Activated CD8-positive, alpha-beta T cell treated with anti-CD3 and anti-CD28 coated beads for 36 hours (primary cell): ENCODE measurements around the gene CBLL1. TPM values are rescaled to one million over a fixed set of nuclear protein-coding genes. Genes with fewer than 3 reads are reported as not detected.

ENCODE experiments used
- ATAC-seq: fragments of 200-7000 bp; cut with Tn5 transposase; one replicate; pipeline ENCODE4 v1.10.0; 2021; ENCODE audit warnings: mild to moderate bottlenecking, moderate library complexity
- CTCF ChIA-PET: fragments of 350-600 bp; sonication (Branson Sonifier 250); formaldehyde crosslinking; loops from one replicate; lab custom pipeline; 2021; ENCODE audit warnings: antibody characterized with exemption; lab: Charles Lee
- POLR2A ChIA-PET: fragments of 350-600 bp; sonication (Branson Sonifier 250); formaldehyde crosslinking; loops from one replicate; lab custom pipeline; 2021; ENCODE audit warnings: antibody characterized with exemption; lab: Charles Lee
- DNase-seq: peaks from one replicate; pipeline ENCODE4 v3.0.0-alpha.2; 2020
- H3K27ac Mint-ChIP-seq: one replicate; pipeline ENCODE4 v1.8.0; 2021; ENCODE audit warnings: mild to moderate bottlenecking, mixed read lengths
- H3K27me3 Mint-ChIP-seq: one replicate; pipeline ENCODE4 v1.8.0; 2021; ENCODE audit warnings: mixed read lengths
- H3K36me3 Mint-ChIP-seq: one replicate; pipeline ENCODE4 v1.8.0; 2021; ENCODE audit warnings: low read depth, mixed read lengths
- H3K4me1 Mint-ChIP-seq: one replicate; pipeline ENCODE4 v1.8.0; 2021; ENCODE audit warnings: low read depth, mixed read lengths
- H3K4me3 Mint-ChIP-seq: one replicate; pipeline ENCODE4 v1.8.0; 2021; ENCODE audit warnings: mild to moderate bottlenecking, moderate library complexity, mixed read lengths
- H3K9me3 Mint-ChIP-seq: one replicate; pipeline ENCODE4 v1.8.0; 2021; ENCODE audit warnings: mixed read lengths
- CTCF ChIP-seq: fragments of 200-600 bp; IDR thresholded peaks from one replicate; pipeline ENCODE4 v1.8.0; 2022; ENCODE audit warnings: antibody characterized with exemption, mild to moderate bottlenecking
- intact Hi-C: fragments of 100-400 bp; cut with micrococcal nuclease; formaldehyde crosslinking; loops from one replicate; pipeline ENCODE4 v1.10.0; 2022
- total RNA-seq, 2 experiments: library from RNA; stranded (reverse); gene quantifications; one replicate each; pipeline ENCODE4 v1.2.3, GENCODE V29; 2021

The CBLL1 gene
- total RNA-seq, 2 experiments from 2014 or later: 31.7 to 38.2 TPM

GRCh38 chr7:107773027-107773426 lies 29.1 kb downstream of the CBLL1 start:
- Mint-ChIP-seq H3K4me1 (peaks cover 8% of the 10 kb centered on the region), H3K9me3 (no peaks in the 10 kb centered on the region), H3K36me3 (no peaks in the 10 kb centered on the region), H3K27ac (no peak overlapping the region), H3K27me3 (no peaks in the 10 kb centered on the region), H3K4me3 (no peak overlapping the region)
- ChIA-PET POLR2A (interaction anchor here (1.8 kb wide), 1 partner anchor 29 kb away, joined by 6 read pairs; the partner anchor contains the start of gene CBLL1), CTCF (interaction anchor here (1.2 to 1.7 kb wide), 2 partner anchors 17 to 102 kb away, joined by 4 to 7 read pairs; no protein-coding TSS in a partner anchor)
- ATAC-seq (no peak), DNase-seq (no peak)
- TF ChIP-seq CTCF: no peak
- intact Hi-C loops: no loop called here

- intact Hi-C loops: no loop called here
- Mint-ChIP-seq H3K27ac (no peak overlapping the region), H3K27me3 (no peaks in the 10 kb centered on the region), H3K9me3 (no peaks in the 10 kb centered on the region), H3K4me3 (no peak overlapping the region), H3K4me1 (peaks cover 3% of the 10 kb centered on the region), H3K36me3 (no peaks in the 10 kb centered on the region)
- ChIA-PET POLR2A (no interaction called here), CTCF (no interaction called here)
- DNase-seq: no peak
- no peak for ATAC-seq
- TF ChIP-seq CTCF: no peak
Measured at GRCh38 chr7:107777702-107778101, 33.8 kb downstream of the CBLL1 start.

- Mint-ChIP-seq H3K4me3 (no peak overlapping the region), H3K27me3 (no peaks in the 10 kb centered on the region), H3K4me1 (peaks cover under 1% of the 10 kb centered on the region), H3K27ac (no peak overlapping the region), H3K9me3 (no peaks in the 10 kb centered on the region), H3K36me3 (no peaks in the 10 kb centered on the region)
- POLR2A ChIA-PET: no interaction called here
- TF ChIP-seq CTCF: no peak
- ATAC-seq (no peak), DNase-seq (no peak)
- CTCF ChIA-PET: interaction anchor here (0.6 kb wide), 1 partner anchor 202 kb away, joined by 3 read pairs; no protein-coding TSS in a partner anchor
- intact Hi-C loops: no loop called here
Measured at GRCh38 chr7:107778283-107778682, 34.3 kb downstream of the CBLL1 start.

- no peaks in the 10 kb centered on the region for H3K27me3 Mint-ChIP-seq
- no peak for ATAC-seq
Measured at GRCh38 chr7:107779647-107780099, 35.7 kb downstream of the CBLL1 start.

GRCh38 chr7:107782374-107782773 lies 38.4 kb downstream of the CBLL1 start:
- POLR2A ChIA-PET: no interaction called here
- Mint-ChIP-seq H3K9me3 (no peaks in the 10 kb centered on the region), H3K36me3 (no peaks in the 10 kb centered on the region), H3K27ac (no peak overlapping the region), H3K27me3 (no peaks in the 10 kb centered on the region), H3K4me1 (peaks cover 12% of the 10 kb centered on the region), H3K4me3 (no peak overlapping the region)
- ATAC-seq (no peak), DNase-seq (no peak)
- CTCF ChIA-PET: no interaction called here
- no peak for TF ChIP-seq CTCF
- intact Hi-C loops: no loop called here

More at GRCh38 chr7:107779647-107780099, 35.7 kb downstream of the CBLL1 start:
- Mint-ChIP-seq H3K4me1 (no peaks in the 10 kb centered on the region), H3K4me3 (no peak overlapping the region), H3K9me3 (no peaks in the 10 kb centered on the region), H3K36me3 (no peaks in the 10 kb centered on the region), H3K27ac (no peak overlapping the region)
- no peak for TF ChIP-seq CTCF
- ChIA-PET CTCF (no interaction called here), POLR2A (no interaction called here)
- DNase-seq: no peak
- intact Hi-C loops: no loop called here
